ENCODE results near the gene C1RL. TPM values are rescaled to one million over a fixed set of nuclear protein-coding genes. Genes with fewer than 3 reads are reported as not detected.

C1RL gene
- total RNA-seq, 5 donors from 2014 or later (not counting 1 experiment from before 2014, with no cell fraction given): 18.1 to 36.6 (median 30.8) TPM

- no peaks in the 10 kb centered on the region for H3K9me3 Mint-ChIP-seq
- H3K4me1 Mint-ChIP-seq: no peaks in the 10 kb centered on the region
- no peak overlapping the region for H3K27ac ChIP-seq (ENCODE audit: low read length)
- WGBS (ENCODE audit: insufficient coverage): 68% methylated on average over 3 of the region's 6 CpGs
- ChIA-PET POLR2A (no interaction called here), CTCF (no interaction called here)
- peaks cover 0 to 14% of the 10 kb centered on the region in 2 experiments for H3K27me3 ChIP-seq (replicated peaks in 1 of 2; ENCODE audit: control insufficient read depth in 2 of 2, extremely low read depth in 1 of 2, insufficient read depth in 2 of 2, low read length in 1 of 2)
- H3K9me3 ChIP-seq: no peaks in the 10 kb centered on the region
- no peak overlapping the region for H3K4me3 Mint-ChIP-seq
- no peaks in the 10 kb centered on the region for H3K36me3 ChIP-seq (ENCODE audit: control insufficient read depth in 2 of 2, extremely low read depth in 1 of 2, insufficient read depth in 1 of 2, low read length in 1 of 2)
- H3K4me1 ChIP-seq (ENCODE audit: control insufficient read depth in 1 of 2, extremely low read depth in 1 of 2, insufficient read depth in 2 of 2, low read length in 2 of 2): no peaks in the 10 kb centered on the region
- no peak for ATAC-seq (replicated peaks in 1 of 4)
- no peaks in the 10 kb centered on the region for H3K36me3 Mint-ChIP-seq
- no peak for DNase-seq
- peaks cover 10 to 11% of the 10 kb centered on the region in 2 donors for H3K27me3 Mint-ChIP-seq
- no peak overlapping the region for H3K4me3 ChIP-seq (ENCODE audit: control insufficient read depth in 1 of 2, extremely low read depth in 1 of 2, low read length in 1 of 2)
- H3K27ac Mint-ChIP-seq: no peak overlapping the region
Observed at GRCh38 chr12:7069386-7069785, 39.6 kb downstream of the C1RL start.

- H3K36me3 Mint-ChIP-seq: no peaks in the 10 kb centered on the region
- POLR2A ChIA-PET: no interaction called here
- no peaks in the 10 kb centered on the region for H3K9me3 ChIP-seq
- no peak overlapping the region for H3K27ac ChIP-seq (ENCODE audit: low read length)
- H3K27ac Mint-ChIP-seq: no peak overlapping the region
- H3K9me3 Mint-ChIP-seq: no peaks in the 10 kb centered on the region
- H3K36me3 ChIP-seq (ENCODE audit: control insufficient read depth in 2 of 2, extremely low read depth in 1 of 2, insufficient read depth in 1 of 2, low read length in 1 of 2): no peaks in the 10 kb centered on the region
- no peaks in the 10 kb centered on the region for H3K4me1 Mint-ChIP-seq
- H3K4me3 ChIP-seq (ENCODE audit: control insufficient read depth in 1 of 2, extremely low read depth in 1 of 2, low read length in 1 of 2): no peak overlapping the region
- no peak overlapping the region for H3K4me3 Mint-ChIP-seq
- CTCF ChIA-PET: no interaction called here
- H3K4me1 ChIP-seq (ENCODE audit: control insufficient read depth in 1 of 2, extremely low read depth in 1 of 2, insufficient read depth in 2 of 2, low read length in 2 of 2): no peaks in the 10 kb centered on the region
- DNase-seq (no peak), ATAC-seq (replicated peaks in 1 of 4) (no peak)
- WGBS (ENCODE audit: insufficient coverage): 100% methylated on average over 2 of the region's 2 CpGs
- H3K27me3 ChIP-seq (replicated peaks in 1 of 2; ENCODE audit: control insufficient read depth in 2 of 2, extremely low read depth in 1 of 2, insufficient read depth in 2 of 2, low read length in 1 of 2): peaks cover 0 to 13% of the 10 kb centered on the region in 2 experiments
- H3K27me3 Mint-ChIP-seq: peaks cover 10 to 11% of the 10 kb centered on the region in 2 donors
Observed at GRCh38 chr12:7068994-7069346, 40.0 kb downstream of the C1RL start.

- peaks cover 7 to 10% of the 10 kb centered on the region in 2 donors for H3K27me3 Mint-ChIP-seq
- no peaks in the 10 kb centered on the region for H3K36me3 ChIP-seq (ENCODE audit: control insufficient read depth in 2 of 2, extremely low read depth in 1 of 2, insufficient read depth in 1 of 2, low read length in 1 of 2)
- H3K4me1 ChIP-seq (ENCODE audit: control insufficient read depth in 1 of 2, extremely low read depth in 1 of 2, insufficient read depth in 2 of 2, low read length in 2 of 2): no peaks in the 10 kb centered on the region
- no peaks in the 10 kb centered on the region for H3K4me1 Mint-ChIP-seq
- H3K27ac Mint-ChIP-seq: no peak overlapping the region
- H3K36me3 Mint-ChIP-seq: no peaks in the 10 kb centered on the region
- DNase-seq (no peak), ATAC-seq (replicated peaks in 1 of 4) (no peak)
- ChIA-PET CTCF (no interaction called here), POLR2A (no interaction called here)
- H3K4me3 Mint-ChIP-seq: no peak overlapping the region
- no peak overlapping the region for H3K4me3 ChIP-seq (ENCODE audit: control insufficient read depth in 1 of 2, extremely low read depth in 1 of 2, low read length in 1 of 2)
- no peaks in the 10 kb centered on the region for H3K9me3 ChIP-seq
- H3K27ac ChIP-seq (ENCODE audit: low read length): no peak overlapping the region
- 85% methylated on average over 7 of the region's 11 CpGs for WGBS (ENCODE audit: insufficient coverage)
- peaks cover 0 to 13% of the 10 kb centered on the region in 2 experiments for H3K27me3 ChIP-seq (replicated peaks in 1 of 2; ENCODE audit: control insufficient read depth in 2 of 2, extremely low read depth in 1 of 2, insufficient read depth in 2 of 2, low read length in 1 of 2)
- no peaks in the 10 kb centered on the region for H3K9me3 Mint-ChIP-seq
Observed at GRCh38 chr12:7068240-7068993, 40.6 kb downstream of the C1RL start.

- 78% methylated on average over 5 of the region's 7 CpGs for WGBS (ENCODE audit: insufficient coverage)
- H3K9me3 Mint-ChIP-seq: no peaks in the 10 kb centered on the region
- H3K4me1 ChIP-seq (ENCODE audit: control insufficient read depth in 1 of 2, extremely low read depth in 1 of 2, insufficient read depth in 2 of 2, low read length in 2 of 2): no peaks in the 10 kb centered on the region
- H3K36me3 ChIP-seq (ENCODE audit: control insufficient read depth in 2 of 2, extremely low read depth in 1 of 2, insufficient read depth in 1 of 2, low read length in 1 of 2): no peaks in the 10 kb centered on the region
- no peak overlapping the region for H3K4me3 ChIP-seq (ENCODE audit: control insufficient read depth in 1 of 2, extremely low read depth in 1 of 2, low read length in 1 of 2)
- H3K27me3 Mint-ChIP-seq: peaks cover 10% of the 10 kb centered on the region in 2 donors
- H3K27ac Mint-ChIP-seq: no peak overlapping the region
- no peaks in the 10 kb centered on the region for H3K4me1 Mint-ChIP-seq
- no peak overlapping the region for H3K27ac ChIP-seq (ENCODE audit: low read length)
- ChIA-PET POLR2A (no interaction called here), CTCF (no interaction called here)
- no peak for DNase-seq
- H3K27me3 ChIP-seq (replicated peaks in 1 of 2; ENCODE audit: control insufficient read depth in 2 of 2, extremely low read depth in 1 of 2, insufficient read depth in 2 of 2, low read length in 1 of 2): peaks cover 0 to 13% of the 10 kb centered on the region in 2 experiments
- no peaks in the 10 kb centered on the region for H3K9me3 ChIP-seq
- no peaks in the 10 kb centered on the region for H3K36me3 Mint-ChIP-seq
- H3K4me3 Mint-ChIP-seq: no peak overlapping the region
- ATAC-seq (replicated peaks in 1 of 4): no peak
Observed at GRCh38 chr12:7067096-7067495, 41.9 kb downstream of the C1RL start.

GRCh38 chr12:7066596-7066995 is 42.4 kb downstream of the C1RL start:
- H3K27me3 ChIP-seq (replicated peaks in 1 of 2; ENCODE audit: control insufficient read depth in 2 of 2, extremely low read depth in 1 of 2, insufficient read depth in 2 of 2, low read length in 1 of 2): peaks cover 0 to 14% of the 10 kb centered on the region in 2 experiments
- CTCF ChIA-PET: no interaction called here
- H3K27ac ChIP-seq (ENCODE audit: low read length): no peak overlapping the region
- no peak overlapping the region for H3K27ac Mint-ChIP-seq
- no CpG with 5 or more reads among the region's 2 CpGs for WGBS (ENCODE audit: insufficient coverage)
- H3K4me1 ChIP-seq (ENCODE audit: control insufficient read depth in 1 of 2, extremely low read depth in 1 of 2, insufficient read depth in 2 of 2, low read length in 2 of 2): no peaks in the 10 kb centered on the region
- no peak for DNase-seq
- no peak overlapping the region for H3K4me3 Mint-ChIP-seq
- H3K36me3 ChIP-seq (ENCODE audit: control insufficient read depth in 2 of 2, extremely low read depth in 1 of 2, insufficient read depth in 1 of 2, low read length in 1 of 2): no peaks in the 10 kb centered on the region
- no peaks in the 10 kb centered on the region for H3K4me1 Mint-ChIP-seq
- no peak overlapping the region for H3K4me3 ChIP-seq (ENCODE audit: control insufficient read depth in 1 of 2, extremely low read depth in 1 of 2, low read length in 1 of 2)
- no peaks in the 10 kb centered on the region for H3K9me3 Mint-ChIP-seq
- no peak for ATAC-seq (replicated peaks in 1 of 4)
- H3K36me3 Mint-ChIP-seq: no peaks in the 10 kb centered on the region
- H3K27me3 Mint-ChIP-seq: peaks cover 10% of the 10 kb centered on the region in 2 donors
- H3K9me3 ChIP-seq: no peaks in the 10 kb centered on the region
- POLR2A ChIA-PET: no interaction called here

GRCh38 chr12:7065073-7065623 is 43.9 kb downstream of the C1RL start:
- H3K9me3 ChIP-seq: no peaks in the 10 kb centered on the region
- Mint-ChIP-seq H3K4me1 (no peaks in the 10 kb centered on the region), H3K9me3 (no peaks in the 10 kb centered on the region), H3K36me3 (no peaks in the 10 kb centered on the region), H3K27ac (no peak overlapping the region), H3K4me3 (no peak overlapping the region), H3K27me3 (peaks cover 9 to 18% of the 10 kb centered on the region in 2 donors)
- no peak overlapping the region for H3K27ac ChIP-seq (ENCODE audit: low read length)
- DNase-seq (no peak), ATAC-seq (replicated peaks in 1 of 4) (no peak)
- H3K27me3 ChIP-seq (replicated peaks in 1 of 2; ENCODE audit: control insufficient read depth in 2 of 2, extremely low read depth in 1 of 2, insufficient read depth in 2 of 2, low read length in 1 of 2): peaks cover 0 to 20% of the 10 kb centered on the region in 2 experiments
- H3K4me3 ChIP-seq (ENCODE audit: control insufficient read depth in 1 of 2, extremely low read depth in 1 of 2, low read length in 1 of 2): no peak overlapping the region
- no peaks in the 10 kb centered on the region for H3K4me1 ChIP-seq (ENCODE audit: control insufficient read depth in 1 of 2, extremely low read depth in 1 of 2, insufficient read depth in 2 of 2, low read length in 2 of 2)
- ChIA-PET CTCF (no interaction called here), POLR2A (no interaction called here)
- 100% methylated on average over 2 of the region's 7 CpGs for WGBS (ENCODE audit: insufficient coverage)
- H3K36me3 ChIP-seq (ENCODE audit: control insufficient read depth in 2 of 2, extremely low read depth in 1 of 2, insufficient read depth in 1 of 2, low read length in 1 of 2): no peaks in the 10 kb centered on the region
